ENCODE measurements around the gene SAP130.

Gene SAP130

GRCh38 chr2:127897531-127898211, 130.2 kb downstream of the SAP130 start:
- no peaks in the 10 kb centered on the region for H3K4me1 Mint-ChIP-seq
- H3K27me3 Mint-ChIP-seq, result no peaks in the 10 kb centered on the region
- no peak overlapping the region for H3K27ac Mint-ChIP-seq (ENCODE audit: low read depth)
- H3K9me3 Mint-ChIP-seq, result no peaks in the 10 kb centered on the region
- no peak for ATAC-seq (replicated peaks; ENCODE audit: extremely low read depth, poor library complexity, severe bottlenecking)
- no peak for DNase-seq (ENCODE audit: low spot score in 2 of 2)
- H3K4me3 Mint-ChIP-seq, result no peak overlapping the region
- no peaks in the 10 kb centered on the region for H3K36me3 Mint-ChIP-seq (ENCODE audit: insufficient read depth)

DNA sequence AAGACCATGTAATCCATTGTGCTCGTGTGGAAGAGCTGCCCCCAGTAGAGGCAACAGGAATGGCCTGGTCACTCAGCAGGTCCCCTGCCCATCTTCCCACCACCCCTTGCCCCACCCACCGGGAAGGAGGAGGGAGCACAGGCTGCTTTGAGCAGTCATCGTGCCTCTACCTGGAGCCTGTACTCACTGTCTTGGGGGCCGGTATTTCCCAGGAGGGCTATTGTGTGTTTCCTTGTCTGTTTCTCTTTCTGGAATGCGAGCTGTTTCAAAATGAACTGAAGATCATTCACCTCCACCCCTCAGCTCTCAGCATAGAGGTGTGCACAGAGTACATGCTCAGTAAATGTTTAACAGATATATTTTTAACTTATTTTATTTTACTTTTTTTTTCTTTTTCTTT, 134.4 kb downstream of the SAP130 start:
- Mint-ChIP-seq H3K27ac (ENCODE audit: low read depth) (no peak overlapping the region), H3K4me1 (peaks cover 5% of the 10 kb centered on the region)

GRCh38 chr2:127893033-127893432, 134.8 kb downstream of the SAP130 start:
- Mint-ChIP-seq H3K4me3 (no peak overlapping the region), H3K36me3 (ENCODE audit: insufficient read depth) (no peaks in the 10 kb centered on the region), H3K27me3 (no peaks in the 10 kb centered on the region), H3K27ac (ENCODE audit: low read depth) (no peak overlapping the region), H3K9me3 (no peaks in the 10 kb centered on the region), H3K4me1 (peaks cover 5% of the 10 kb centered on the region)
- ATAC-seq (replicated peaks; ENCODE audit: extremely low read depth, poor library complexity, severe bottlenecking), result no peak
- no peak for DNase-seq (ENCODE audit: low spot score in 2 of 2)

More for the DNA sequence above, 134.4 kb downstream of the SAP130 start:
- DNase-seq (ENCODE audit: low spot score in 2 of 2), result no peak
- H3K4me3 Mint-ChIP-seq, result no peak overlapping the region
- H3K36me3 Mint-ChIP-seq (ENCODE audit: insufficient read depth), result no peaks in the 10 kb centered on the region
- ATAC-seq (replicated peaks; ENCODE audit: extremely low read depth, poor library complexity, severe bottlenecking), result no peak
- H3K9me3 Mint-ChIP-seq, result no peaks in the 10 kb centered on the region
- no peaks in the 10 kb centered on the region for H3K27me3 Mint-ChIP-seq

DNA sequence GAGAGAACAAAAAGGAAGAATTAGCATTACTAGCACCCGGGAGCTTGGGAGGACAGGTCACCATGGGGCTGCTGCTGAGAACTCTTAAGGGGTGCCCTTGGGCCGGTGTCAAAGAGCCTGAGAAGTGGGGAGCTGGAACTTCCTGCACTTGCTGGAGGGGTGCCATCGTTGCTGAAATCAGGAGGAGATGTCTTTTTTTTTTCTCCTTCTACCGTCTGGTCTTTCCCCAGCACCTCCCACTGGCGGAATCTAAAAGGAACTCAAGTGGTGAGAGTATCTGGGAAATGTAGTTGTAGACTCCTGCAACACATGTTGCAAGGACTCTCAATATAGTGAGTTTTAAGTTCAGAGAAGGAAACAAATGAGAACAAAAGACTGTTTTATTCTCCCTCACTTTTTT, 136.0 kb downstream of the SAP130 start:
- DNase-seq (ENCODE audit: low spot score in 2 of 2) (no peak), ATAC-seq (replicated peaks; ENCODE audit: extremely low read depth, poor library complexity, severe bottlenecking) (no peak)
- Mint-ChIP-seq H3K4me3 (no peak overlapping the region), H3K36me3 (ENCODE audit: insufficient read depth) (no peaks in the 10 kb centered on the region), H3K9me3 (no peaks in the 10 kb centered on the region), H3K27ac (ENCODE audit: low read depth) (no peak overlapping the region), H3K4me1 (peaks cover 12% of the 10 kb centered on the region), H3K27me3 (no peaks in the 10 kb centered on the region)

Data from central memory CD8-positive, alpha-beta T cell (primary cell).